HepG2 (cell line): ENCODE results near the gene RILPL1.

Experiments
- ATF1 ChIP-seq: IDR thresholded peaks from 2 replicates; pipeline ENCODE4 v1.6.1; 2016; ENCODE audit warnings: mild to moderate bottlenecking, control low read depth
- CTCF ChIP-seq: sonication (generic); formaldehyde crosslinking; IDR thresholded peaks from 2 replicates; pipeline ENCODE4 v1.5.0; 2020; ENCODE audit warnings: mild to moderate bottlenecking, missing genetic modification reagents, moderate library complexity
- ELF4 ChIP-seq: sonication (generic); formaldehyde crosslinking; IDR thresholded peaks from 2 replicates; pipeline ENCODE4 v1.5.0; 2020; ENCODE audit warnings: missing genetic modification reagents, mild to moderate bottlenecking, moderate library complexity, borderline replicate concordance
- EZH2 ChIP-seq: conservative IDR thresholded peaks from 2 replicates; pipeline ENCODE4 v1.6.1; 2012; ENCODE audit warnings: mild to moderate bottlenecking, low read depth, low read length, moderate library complexity
- FOXK1 ChIP-seq: sonication (generic); formaldehyde crosslinking; IDR thresholded peaks from 2 replicates; pipeline ENCODE4 v1.4.0; 2020; ENCODE audit warnings: low read depth, missing genetic modification reagents, borderline replicate concordance
- HDAC2 ChIP-seq: sonication (generic); formaldehyde crosslinking; IDR thresholded peaks from 2 replicates; pipeline ENCODE4 v1.4.0; 2020; ENCODE audit warnings: missing genetic modification reagents
- MLX ChIP-seq: IDR thresholded peaks from 2 replicates; pipeline ENCODE4 v1.6.1; 2016
- MXI1 ChIP-seq: IDR thresholded peaks from 3 replicates; pipeline ENCODE4 v1.6.1; 2012; ENCODE audit warnings: low read depth, low read length, inconsistent platforms, borderline replicate concordance
- SMC3 ChIP-seq: IDR thresholded peaks from 2 replicates; pipeline ENCODE4 v1.6.1; 2011; ENCODE audit warnings: low read length, improper control_type of control experiment
- WIZ ChIP-seq: sonication (generic); formaldehyde crosslinking; IDR thresholded peaks from 2 replicates; pipeline ENCODE4 v1.5.1; 2020; ENCODE audit warnings: mild to moderate bottlenecking, missing genetic modification reagents
- ZNF274 ChIP-seq: sonication (generic); formaldehyde crosslinking; IDR thresholded peaks from 2 replicates; pipeline ENCODE4 v1.5.1; 2020; ENCODE audit warnings: mild to moderate bottlenecking, missing genetic modification reagents
- ZNF510 ChIP-seq: sonication (generic); formaldehyde crosslinking; IDR thresholded peaks from 2 replicates; pipeline ENCODE4 v1.4.0; 2020; ENCODE audit warnings: low read depth, mild to moderate bottlenecking, missing genetic modification reagents
- ZNF660 ChIP-seq: sonication (generic); formaldehyde crosslinking; IDR thresholded peaks from 2 replicates; pipeline ENCODE4 v1.5.1; 2020; ENCODE audit warnings: mild to moderate bottlenecking, low read depth, missing genetic modification reagents, borderline replicate concordance
- ZSCAN29 ChIP-seq: sonication (generic); formaldehyde crosslinking; conservative IDR thresholded peaks from 2 replicates; pipeline ENCODE4 v1.4.0; 2020; ENCODE audit warnings: mild to moderate bottlenecking, missing genetic modification reagents

GRCh38 chr12:123520567-123521474 lies 12.7 kb downstream of the RILPL1 start:
- TF ChIP-seq CTCF (CRISPR knock-in tag) (no peak), MLX (CRISPR knock-in tag) (no peak), HDAC2 (CRISPR knock-in tag) (no peak), MXI1 (no peak), ZNF510 (CRISPR knock-in tag) (no peak), ATF1 (CRISPR knock-in tag) (no peak), ZNF274 (CRISPR knock-in tag) (no peak), EZH2 (no peak), WIZ (no peak), ZSCAN29 (CRISPR knock-in tag) (no peak), ZNF660 (CRISPR knock-in tag) (no peak), SMC3 (no peak), FOXK1 (CRISPR knock-in tag) (no peak), ELF4 (no peak)
